Natural killer cell (primary cell): Measurements from ENCODE around the gene TMEM245. TPM values are rescaled to one million over a fixed set of nuclear protein-coding genes. Genes with fewer than 3 reads are reported as not detected.

Experiments used
- ATAC-seq, 3 donors: fragments of 150-1000 bp in 2 of 3; fragments of 200-7000 bp in 1 of 3; cut with Tn5 transposase; 1 replicate in 1 of 3; 2 replicates in 2 of 3; pipeline ENCODE4 v1.10.0; 2021; ENCODE audit warnings: mild to moderate bottlenecking in 2 of 3, moderate library complexity in 2 of 3
- DNase-seq, 2 donors: peaks; one replicate each; pipeline versions ENCODE4 v3.0.0 to v3.0.0-alpha.2; 2013 to 2021; ENCODE audit warnings: mixed read lengths in 1 of 2
- H3K27ac ChIP-seq: one replicate; pipeline ENCODE4 v1.5.1; 2013; ENCODE audit warnings: mild to moderate bottlenecking, low read length
- H3K27me3 ChIP-seq: one replicate; pipeline ENCODE4 v1.6.1; 2013; ENCODE audit warnings: low read length; ENCODE audit not compliant: control insufficient read depth, insufficient read depth
- H3K36me3 ChIP-seq: one replicate; pipeline ENCODE4 v1.6.1; 2013; ENCODE audit warnings: low read length; ENCODE audit not compliant: control insufficient read depth, insufficient read depth
- H3K4me1 ChIP-seq: one replicate; pipeline ENCODE4 v1.6.1; 2013; ENCODE audit warnings: low read length; ENCODE audit not compliant: control insufficient read depth, insufficient read depth
- H3K4me3 ChIP-seq: one replicate; pipeline ENCODE4 v1.5.1; 2013; ENCODE audit warnings: low read length
- H3K9me3 ChIP-seq: one replicate; pipeline ENCODE4 v1.6.1; 2013; ENCODE audit warnings: low read length; ENCODE audit not compliant: control insufficient read depth, insufficient read depth
- H3K27ac Mint-ChIP-seq, 2 donors: one replicate each; pipeline ENCODE4 v1.8.0; 2022; ENCODE audit warnings: mild to moderate bottlenecking in 2 of 2, mixed read lengths in 2 of 2, moderate library complexity in 1 of 2
- H3K27me3 Mint-ChIP-seq, 2 donors: one replicate each; pipeline ENCODE4 v1.8.0; 2022; ENCODE audit warnings: low read depth in 2 of 2, mixed read lengths in 2 of 2
- H3K36me3 Mint-ChIP-seq: one replicate; pipeline ENCODE4 v1.8.0; 2022; ENCODE audit warnings: mixed read lengths
- H3K4me1 Mint-ChIP-seq, 2 donors: one replicate each; pipeline ENCODE4 v1.8.0; 2022; ENCODE audit warnings: mixed read lengths in 2 of 2
- H3K4me3 Mint-ChIP-seq: one replicate; pipeline ENCODE4 v1.8.0; 2022; ENCODE audit warnings: mild to moderate bottlenecking, moderate library complexity, mixed read lengths
- H3K9me3 Mint-ChIP-seq, 2 donors: one replicate each; pipeline ENCODE4 v1.8.0; 2022; ENCODE audit warnings: mixed read lengths in 2 of 2
- WGBS: methylation state at CpG from one replicate; pipeline ENCODE4 v1.1.7; 2013; ENCODE audit warnings: missing lambda C conversion rate; ENCODE audit not compliant: insufficient coverage; 5-methylcytosine and 5-hydroxymethylcytosine counted together
- intact Hi-C: fragments of 100-400 bp; cut with micrococcal nuclease; formaldehyde crosslinking; loops from one replicate; pipeline ENCODE4 v1.14.2; 2022
- total RNA-seq, 4 donors: library from RNA; stranded (reverse); fragments of 120-200 nt in 1 of 4; gene quantifications; one replicate each; pipeline versions ENCODE4 v1.2.3 to v1.2.4, GENCODE V29; 2013 to 2022
- TF ChIP-seq, protein P1 (sequence below): fragments of 200-600 bp; IDR thresholded peaks from one replicate; pipeline ENCODE4 v1.8.0; 2022; ENCODE audit warnings: antibody characterized with exemption

The TMEM245 gene
- total RNA-seq, 3 donors from 2014 or later (not counting 1 experiment from before 2014, with no cell fraction given) = 14.5 to 22.5 (median 21.8) TPM

DNA sequence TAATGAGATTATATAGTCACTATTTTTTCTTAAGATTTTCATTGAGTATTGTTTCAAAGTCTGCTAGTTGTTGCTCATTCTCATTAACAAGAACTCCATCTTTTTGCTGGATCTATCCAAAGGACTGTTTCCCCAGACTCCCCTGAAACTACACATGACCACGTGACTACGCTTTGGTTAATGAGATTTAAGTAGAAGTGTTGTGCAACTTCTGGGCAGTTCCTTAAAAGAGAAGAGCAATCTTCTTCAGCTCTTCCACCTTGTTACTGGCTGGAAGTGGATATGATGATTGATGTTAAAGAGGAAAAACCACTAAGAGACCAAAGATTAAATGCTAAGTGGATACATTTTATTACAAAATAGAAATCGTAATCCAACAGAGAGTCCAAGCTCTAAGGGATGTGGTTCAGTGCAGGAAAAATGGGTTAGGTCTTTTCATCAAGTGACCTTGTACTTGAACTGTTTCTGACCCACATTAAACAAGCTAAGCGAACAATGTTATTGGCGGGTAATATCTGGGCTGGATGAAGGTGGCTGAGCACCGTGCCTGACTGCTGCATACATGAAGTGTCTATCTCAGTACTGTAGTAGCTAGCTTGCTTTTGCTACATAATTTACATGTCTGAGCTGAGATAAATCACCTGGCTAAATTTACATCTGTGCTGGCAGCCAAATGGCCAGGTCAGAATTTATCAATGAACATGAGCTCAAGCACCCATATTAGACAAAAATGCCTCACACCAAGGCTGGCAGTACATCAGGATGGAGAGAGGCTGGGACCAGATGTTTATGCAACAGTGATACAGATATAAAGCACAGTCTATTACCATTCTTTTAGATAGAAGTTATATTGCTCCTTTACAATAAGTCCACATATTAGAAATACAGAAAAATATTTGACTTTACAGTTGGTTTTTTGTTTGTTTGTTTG lies 98.9 kb downstream of the TMEM245 start:
- Histone ChIP-seq H3K27ac (no peak overlapping the region), H3K9me3 (no peaks in the 10 kb centered on the region), H3K36me3 (peaks cover 11% of the 10 kb centered on the region), H3K4me3 (no peak overlapping the region), H3K27me3 (no peaks in the 10 kb centered on the region), H3K4me1 (no peaks in the 10 kb centered on the region)
- no peaks in the 10 kb centered on the region for H3K27me3 Mint-ChIP-seq
- H3K36me3 Mint-ChIP-seq = peaks cover 9% of the 10 kb centered on the region
- no peaks in the 10 kb centered on the region for H3K9me3 Mint-ChIP-seq
- TF ChIP-seq, protein P1, sequence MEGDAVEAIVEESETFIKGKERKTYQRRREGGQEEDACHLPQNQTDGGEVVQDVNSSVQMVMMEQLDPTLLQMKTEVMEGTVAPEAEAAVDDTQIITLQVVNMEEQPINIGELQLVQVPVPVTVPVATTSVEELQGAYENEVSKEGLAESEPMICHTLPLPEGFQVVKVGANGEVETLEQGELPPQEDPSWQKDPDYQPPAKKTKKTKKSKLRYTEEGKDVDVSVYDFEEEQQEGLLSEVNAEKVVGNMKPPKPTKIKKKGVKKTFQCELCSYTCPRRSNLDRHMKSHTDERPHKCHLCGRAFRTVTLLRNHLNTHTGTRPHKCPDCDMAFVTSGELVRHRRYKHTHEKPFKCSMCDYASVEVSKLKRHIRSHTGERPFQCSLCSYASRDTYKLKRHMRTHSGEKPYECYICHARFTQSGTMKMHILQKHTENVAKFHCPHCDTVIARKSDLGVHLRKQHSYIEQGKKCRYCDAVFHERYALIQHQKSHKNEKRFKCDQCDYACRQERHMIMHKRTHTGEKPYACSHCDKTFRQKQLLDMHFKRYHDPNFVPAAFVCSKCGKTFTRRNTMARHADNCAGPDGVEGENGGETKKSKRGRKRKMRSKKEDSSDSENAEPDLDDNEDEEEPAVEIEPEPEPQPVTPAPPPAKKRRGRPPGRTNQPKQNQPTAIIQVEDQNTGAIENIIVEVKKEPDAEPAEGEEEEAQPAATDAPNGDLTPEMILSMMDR = no peak
- no peak overlapping the region for H3K27ac Mint-ChIP-seq
- intact Hi-C loops = no loop called here
- H3K4me1 Mint-ChIP-seq = peaks cover 6 to 7% of the 10 kb centered on the region in 2 donors
- no peak for ATAC-seq
- H3K4me3 Mint-ChIP-seq = no peak overlapping the region
- 88% methylated on average over 4 of the region's 6 CpGs for whole genome bisulfite sequencing
- DNase-seq = no peak

DNA sequence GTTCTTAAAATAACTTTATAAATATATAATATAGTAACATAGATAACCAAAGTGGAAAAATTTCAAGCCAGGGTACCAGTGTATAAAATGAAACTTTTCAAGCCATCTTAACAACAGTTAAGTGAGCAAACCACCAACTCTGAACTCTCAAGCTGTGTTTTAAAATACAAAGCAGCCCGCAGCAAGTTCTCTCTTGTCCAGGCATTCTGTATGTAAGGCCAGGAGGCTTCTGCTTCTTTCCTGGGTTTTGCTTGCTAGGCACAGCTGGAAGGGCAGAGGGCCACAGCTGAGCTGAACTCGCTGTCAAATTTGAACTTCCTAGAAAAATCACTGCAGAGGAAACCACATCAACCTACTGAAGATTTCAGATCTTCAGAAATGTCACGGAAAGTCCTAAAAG lies 99.6 kb downstream of the TMEM245 start:
- Mint-ChIP-seq H3K27ac (no peak overlapping the region), H3K9me3 (no peaks in the 10 kb centered on the region), H3K4me1 (peaks cover 6 to 7% of the 10 kb centered on the region in 2 donors), H3K4me3 (no peak overlapping the region), H3K27me3 (no peaks in the 10 kb centered on the region), H3K36me3 (peaks cover 9% of the 10 kb centered on the region)
- intact Hi-C loops = no loop called here
- H3K4me1 ChIP-seq = no peaks in the 10 kb centered on the region
- 90% methylated on average over 3 of the region's 3 CpGs for WGBS
- ATAC-seq = no peak
- TF ChIP-seq, protein P1 = no peak
- no peaks in the 10 kb centered on the region for H3K27me3 ChIP-seq
- H3K4me3 ChIP-seq = no peak overlapping the region
- H3K27ac ChIP-seq = no peak overlapping the region
- H3K9me3 ChIP-seq = no peaks in the 10 kb centered on the region
- peaks cover 11% of the 10 kb centered on the region for H3K36me3 ChIP-seq
- no peak for DNase-seq

DNA sequence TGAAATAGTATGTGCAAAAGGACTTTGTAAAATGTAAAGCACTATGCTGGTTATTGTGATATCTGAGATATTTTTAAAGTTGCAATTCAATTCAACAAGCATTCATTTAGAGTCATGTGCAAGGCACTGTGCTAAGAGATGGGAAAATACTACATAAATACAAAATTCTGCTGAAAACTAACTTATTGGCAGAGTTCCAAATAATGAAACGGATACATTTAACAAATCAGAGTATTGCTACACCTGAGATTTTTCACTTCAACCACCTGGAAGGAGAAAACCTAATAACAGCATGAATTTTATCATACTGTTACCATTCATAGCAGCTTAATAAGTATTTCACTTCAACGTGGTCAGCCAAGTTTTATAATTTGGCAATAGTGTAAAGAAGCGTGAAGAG lies 100.3 kb downstream of the TMEM245 start:
- DNase-seq (no peak), ATAC-seq (no peak)
- no peaks in the 10 kb centered on the region for H3K27me3 ChIP-seq
- WGBS = 100% methylated on average over 1 of the region's 3 CpGs
- Mint-ChIP-seq H3K4me3 (no peak overlapping the region), H3K27ac (no peak overlapping the region), H3K9me3 (no peaks in the 10 kb centered on the region), H3K4me1 (peaks cover under 1 to 1% of the 10 kb centered on the region in 2 donors), H3K36me3 (peaks cover 9% of the 10 kb centered on the region), H3K27me3 (no peaks in the 10 kb centered on the region)
- TF ChIP-seq, protein P1 = no peak
- H3K36me3 ChIP-seq = peaks cover 11% of the 10 kb centered on the region
- intact Hi-C loops = no loop called here
- H3K4me3 ChIP-seq = no peak overlapping the region
- no peaks in the 10 kb centered on the region for H3K9me3 ChIP-seq
- no peaks in the 10 kb centered on the region for H3K4me1 ChIP-seq
- H3K27ac ChIP-seq = no peak overlapping the region
